Uterus (tissue), 2 donors: ENCODE measurements around the gene SLC6A4.

ENCODE experiments used
- CTCF ChIP-seq, 4 experiments: fragments of 200-600 bp in 2 of 4; fragments of 450-650 bp in 2 of 4; sonication (generic) in 2 of 4; IDR thresholded peaks; one replicate each; pipeline ENCODE4 v1.5.1; 2016 to 2019; ENCODE audit warnings: antibody characterized with exemption in 4 of 4, mild to moderate bottlenecking in 2 of 4, moderate library complexity in 1 of 4
- POLR2A ChIP-seq, 2 donors: fragments of 450-650 bp; IDR thresholded peaks; one replicate each; pipeline ENCODE4 v1.6.1; 2016; ENCODE audit warnings: antibody characterized with exemption in 2 of 2, mild to moderate bottlenecking in 1 of 2, moderate library complexity in 1 of 2

- TF ChIP-seq POLR2A (IDR thresholded peaks at IDR 0.05), result no peak
- peak in 3 of 4 experiments; percentile 8 to 21 (median 17) for TF ChIP-seq CTCF (IDR thresholded peaks at IDR 0.05)
These were observed 1.3 kb upstream of the SLC6A4 start for GRCh38 chr17:30236766-30237165.
